ENCODE results near the gene GPR31. TPM values are rescaled to one million over a fixed set of nuclear protein-coding genes. Genes with fewer than 3 reads are reported as not detected.

The GPR31 gene
- polyA plus RNA-seq, 1 of the 3 experiments (the other 2 are of a cell fraction), result not detected

DNA sequence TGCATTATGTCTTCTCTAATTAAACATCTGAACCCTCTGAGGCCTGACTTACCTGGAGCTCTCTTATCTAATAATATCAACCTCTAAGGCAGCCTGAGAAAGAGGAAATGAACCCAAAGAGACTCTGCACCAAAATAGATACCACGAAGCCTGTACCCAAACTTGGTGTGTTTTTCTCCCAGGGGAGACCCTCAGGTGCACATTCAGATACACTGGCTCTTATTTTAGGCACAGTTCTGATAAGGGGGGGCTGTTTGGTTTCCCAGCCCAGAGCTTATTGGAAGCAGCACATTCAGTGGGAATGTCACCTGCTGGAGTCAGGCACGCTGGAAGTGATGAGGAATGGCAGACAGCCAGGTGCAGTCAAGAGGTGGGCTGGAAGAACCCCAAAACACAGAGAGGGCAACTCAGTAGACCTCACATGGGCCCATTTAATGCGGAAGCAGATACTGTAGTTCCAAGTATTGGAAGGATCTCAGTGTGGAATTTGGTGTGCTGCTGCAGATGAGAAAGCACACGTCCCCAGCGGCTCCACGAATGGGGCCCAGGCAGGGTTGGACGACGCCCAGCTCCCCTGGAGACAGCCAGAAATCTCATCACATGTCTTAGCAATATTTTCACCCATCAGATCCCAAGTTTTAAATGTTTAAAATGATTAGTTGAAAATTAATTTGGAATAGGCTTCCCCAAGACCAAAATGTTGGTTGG lies 44.6 kb downstream of the GPR31 start:
- H3K4me2 ChIP-seq, result no peak overlapping the region

More for the DNA sequence above, 44.6 kb downstream of the GPR31 start:
- H3K9me2 ChIP-seq, result no peaks in the 10 kb centered on the region
- no peaks in the 10 kb centered on the region for H4K20me1 ChIP-seq (ENCODE audit: insufficient read depth)
- H3K36me3 ChIP-seq (replicated peaks in 1 of 2; ENCODE audit: control insufficient read depth in 1 of 2, insufficient read depth in 2 of 2, low read length in 1 of 2), result no peaks in the 10 kb centered on the region
- POLR2A ChIA-PET, result no interaction called here
- no peaks in the 10 kb centered on the region for H3K79me2 ChIP-seq (ENCODE audit: insufficient read depth)
- no peaks in the 10 kb centered on the region for H3F3A ChIP-seq (replicated peaks; ENCODE audit: insufficient read depth)
- CTCF ChIA-PET, result no interaction called here
- H3K4me3 ChIP-seq (ENCODE audit: low read depth in 2 of 2, low read length in 1 of 2), result no peak overlapping the region
- H3K27me3 ChIP-seq (ENCODE audit: insufficient read depth), result no peaks in the 10 kb centered on the region
- H3K27ac ChIP-seq (ENCODE audit: low read depth in 2 of 2, low read length in 1 of 2), result no peak overlapping the region
- H3K9me3 ChIP-seq, result no peaks in the 10 kb centered on the region
- WGBS (ENCODE audit: low lambda C conversion rate), result 32% methylated on average over 8 of the region's 8 CpGs
- TF ChIP-seq EP300 (IDR thresholded peaks at IDR 0.05; ENCODE audit: borderline replicate concordance in 1 of 2, low read depth in 1 of 2, low read length in 1 of 2) (no peak), MEF2A (IDR thresholded peaks at IDR 0.05; ENCODE audit: borderline replicate concordance, low read depth) (no peak), NRF1 (IDR thresholded peaks at IDR 0.05; ENCODE audit: low read depth, low read length) (no peak), MXI1 (IDR thresholded peaks at IDR 0.05; ENCODE audit: low read depth, low read length) (no peak), CHD2 (IDR thresholded peaks at IDR 0.05; ENCODE audit: low read length, partially characterized antibody) (no peak), SIN3A (IDR thresholded peaks at IDR 0.05; ENCODE audit: borderline replicate concordance, low read depth, low read length) (no peak), RFX5 (IDR thresholded peaks at IDR 0.05; ENCODE audit: low read length) (no peak), RCOR1 (IDR thresholded peaks at IDR 0.05; ENCODE audit: low read length) (no peak), GABPA (IDR thresholded peaks at IDR 0.05; ENCODE audit: low read depth) (no peak), YY1 (IDR thresholded peaks at IDR 0.05; ENCODE audit: low read depth) (no peak), FOXJ3 (CRISPR knock-in tag; IDR thresholded peaks at IDR 0.05) (no peak), FOSL2 (IDR thresholded peaks at IDR 0.05; ENCODE audit: borderline replicate concordance, low read depth) (no peak), RXRA (IDR thresholded peaks at IDR 0.05; ENCODE audit: borderline replicate concordance, low read depth) (no peak)
- TF ChIP-seq, protein P1, sequence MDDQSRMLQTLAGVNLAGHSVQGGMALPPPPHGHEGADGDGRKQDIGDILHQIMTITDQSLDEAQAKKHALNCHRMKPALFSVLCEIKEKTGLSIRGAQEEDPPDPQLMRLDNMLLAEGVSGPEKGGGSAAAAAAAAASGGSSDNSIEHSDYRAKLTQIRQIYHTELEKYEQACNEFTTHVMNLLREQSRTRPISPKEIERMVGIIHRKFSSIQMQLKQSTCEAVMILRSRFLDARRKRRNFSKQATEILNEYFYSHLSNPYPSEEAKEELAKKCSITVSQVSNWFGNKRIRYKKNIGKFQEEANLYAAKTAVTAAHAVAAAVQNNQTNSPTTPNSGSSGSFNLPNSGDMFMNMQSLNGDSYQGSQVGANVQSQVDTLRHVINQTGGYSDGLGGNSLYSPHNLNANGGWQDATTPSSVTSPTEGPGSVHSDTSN (IDR thresholded peaks at IDR 0.05), result no peak
- TF ChIP-seq, protein P2, sequence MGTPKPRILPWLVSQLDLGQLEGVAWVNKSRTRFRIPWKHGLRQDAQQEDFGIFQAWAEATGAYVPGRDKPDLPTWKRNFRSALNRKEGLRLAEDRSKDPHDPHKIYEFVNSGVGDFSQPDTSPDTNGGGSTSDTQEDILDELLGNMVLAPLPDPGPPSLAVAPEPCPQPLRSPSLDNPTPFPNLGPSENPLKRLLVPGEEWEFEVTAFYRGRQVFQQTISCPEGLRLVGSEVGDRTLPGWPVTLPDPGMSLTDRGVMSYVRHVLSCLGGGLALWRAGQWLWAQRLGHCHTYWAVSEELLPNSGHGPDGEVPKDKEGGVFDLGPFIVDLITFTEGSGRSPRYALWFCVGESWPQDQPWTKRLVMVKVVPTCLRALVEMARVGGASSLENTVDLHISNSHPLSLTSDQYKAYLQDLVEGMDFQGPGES (IDR thresholded peaks at IDR 0.05; ENCODE audit: low read depth, low read length), result no peak
- TF ChIP-seq, protein P3, sequence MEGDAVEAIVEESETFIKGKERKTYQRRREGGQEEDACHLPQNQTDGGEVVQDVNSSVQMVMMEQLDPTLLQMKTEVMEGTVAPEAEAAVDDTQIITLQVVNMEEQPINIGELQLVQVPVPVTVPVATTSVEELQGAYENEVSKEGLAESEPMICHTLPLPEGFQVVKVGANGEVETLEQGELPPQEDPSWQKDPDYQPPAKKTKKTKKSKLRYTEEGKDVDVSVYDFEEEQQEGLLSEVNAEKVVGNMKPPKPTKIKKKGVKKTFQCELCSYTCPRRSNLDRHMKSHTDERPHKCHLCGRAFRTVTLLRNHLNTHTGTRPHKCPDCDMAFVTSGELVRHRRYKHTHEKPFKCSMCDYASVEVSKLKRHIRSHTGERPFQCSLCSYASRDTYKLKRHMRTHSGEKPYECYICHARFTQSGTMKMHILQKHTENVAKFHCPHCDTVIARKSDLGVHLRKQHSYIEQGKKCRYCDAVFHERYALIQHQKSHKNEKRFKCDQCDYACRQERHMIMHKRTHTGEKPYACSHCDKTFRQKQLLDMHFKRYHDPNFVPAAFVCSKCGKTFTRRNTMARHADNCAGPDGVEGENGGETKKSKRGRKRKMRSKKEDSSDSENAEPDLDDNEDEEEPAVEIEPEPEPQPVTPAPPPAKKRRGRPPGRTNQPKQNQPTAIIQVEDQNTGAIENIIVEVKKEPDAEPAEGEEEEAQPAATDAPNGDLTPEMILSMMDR (IDR thresholded peaks at IDR 0.05), result no peak
- TF ChIP-seq, protein P4, sequence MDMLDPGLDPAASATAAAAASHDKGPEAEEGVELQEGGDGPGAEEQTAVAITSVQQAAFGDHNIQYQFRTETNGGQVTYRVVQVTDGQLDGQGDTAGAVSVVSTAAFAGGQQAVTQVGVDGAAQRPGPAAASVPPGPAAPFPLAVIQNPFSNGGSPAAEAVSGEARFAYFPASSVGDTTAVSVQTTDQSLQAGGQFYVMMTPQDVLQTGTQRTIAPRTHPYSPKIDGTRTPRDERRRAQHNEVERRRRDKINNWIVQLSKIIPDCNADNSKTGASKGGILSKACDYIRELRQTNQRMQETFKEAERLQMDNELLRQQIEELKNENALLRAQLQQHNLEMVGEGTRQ (IDR thresholded peaks at IDR 0.05; ENCODE audit: borderline replicate concordance, low read depth, low read length), result no peak
- H2AFZ ChIP-seq (ENCODE audit: low read depth), result no peak overlapping the region
- DNase-seq, result no peak
- H3K4me1 ChIP-seq (ENCODE audit: control insufficient read depth in 1 of 2, insufficient read depth in 2 of 2, low read depth in 1 of 2, low read length in 1 of 2), result peaks cover 0 to 4% of the 10 kb centered on the region in 2 experiments; a peak in 1 of 4 replicates
- H3K9ac ChIP-seq, result no peak overlapping the region

Measured in SK-N-SH (cell line).